ENCODE results near the gene NKX6-2.

NKX6-2 gene

DNA sequence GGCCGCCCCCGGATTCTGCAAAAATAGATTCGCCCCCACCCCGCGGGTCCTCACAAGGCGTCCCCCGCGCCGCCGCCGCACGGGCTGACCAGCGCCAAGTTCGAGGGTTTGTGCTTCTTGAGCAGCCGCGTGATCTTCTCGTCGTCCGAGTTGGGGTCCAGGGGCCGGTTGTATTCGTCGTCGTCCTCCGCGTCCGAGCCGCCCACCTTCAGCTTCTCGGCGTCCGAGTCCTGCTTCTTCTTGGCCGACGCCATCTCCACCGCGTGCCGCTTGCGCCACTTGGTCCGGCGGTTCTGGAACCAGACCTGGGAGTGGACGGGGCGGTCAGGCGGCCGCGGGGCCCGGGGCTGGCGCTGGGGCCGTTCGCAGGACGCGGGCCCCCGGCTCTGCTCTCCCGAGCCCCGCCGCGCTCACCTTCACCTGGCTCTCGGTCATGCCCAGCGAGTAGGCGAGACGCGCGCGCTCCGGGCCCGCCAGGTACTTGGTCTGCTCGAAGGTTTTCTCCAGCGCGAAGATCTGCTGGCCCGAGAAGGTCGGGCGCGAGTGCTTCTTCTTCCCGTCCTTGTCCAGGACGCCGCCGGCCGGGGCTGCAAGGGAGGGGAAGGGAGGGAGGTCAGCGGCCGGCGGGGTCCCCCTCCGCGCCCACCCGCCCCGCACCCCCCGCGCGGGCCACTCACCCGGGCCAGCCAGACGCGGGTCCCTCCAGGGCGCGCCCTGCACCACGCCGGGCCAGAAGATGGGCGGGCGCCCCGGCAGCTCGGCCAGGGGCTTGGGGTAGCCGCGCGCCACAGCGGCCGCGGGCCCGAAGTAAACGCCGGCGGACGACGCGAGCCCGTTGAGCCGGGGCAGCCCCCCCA, 853 bp downstream of the NKX6-2 start:
- peaks cover 52% of the 10 kb centered on the region for H3K27me3 ChIP-seq (ENCODE audit: control insufficient read depth, insufficient read depth, low read length)
- H3K9me3 ChIP-seq (replicated peaks; ENCODE audit: low read length): no peaks in the 10 kb centered on the region
- no peak overlapping the region for H3K9ac ChIP-seq (ENCODE audit: low read depth, low read length)
- H3K4me2 ChIP-seq (ENCODE audit: low read length): no peak overlapping the region
- no peaks in the 10 kb centered on the region for H3K4me1 ChIP-seq (ENCODE audit: control insufficient read depth, insufficient read depth, low read length)
- H3K4me3 ChIP-seq (ENCODE audit: low read length): no peak overlapping the region
- H3K36me3 ChIP-seq (ENCODE audit: insufficient read depth, low read length): no peaks in the 10 kb centered on the region

- H3K9me3 ChIP-seq (replicated peaks; ENCODE audit: low read length): no peaks in the 10 kb centered on the region
- H3K27me3 ChIP-seq (ENCODE audit: control insufficient read depth, insufficient read depth, low read length): peaks cover 43% of the 10 kb centered on the region
- no peak overlapping the region for H3K9ac ChIP-seq (ENCODE audit: low read depth, low read length)
- no peak overlapping the region for H3K4me2 ChIP-seq (ENCODE audit: low read length)
- no peak overlapping the region for H3K4me3 ChIP-seq (ENCODE audit: low read length)
- no peaks in the 10 kb centered on the region for H3K4me1 ChIP-seq (ENCODE audit: control insufficient read depth, insufficient read depth, low read length)
- H3K36me3 ChIP-seq (ENCODE audit: insufficient read depth, low read length): no peaks in the 10 kb centered on the region
These were observed 1.7 kb downstream of the NKX6-2 start for GRCh38 chr10:132783940-132784865.

- Histone ChIP-seq H3K9me3 (replicated peaks; ENCODE audit: low read length) (no peaks in the 10 kb centered on the region), H3K27me3 (ENCODE audit: control insufficient read depth, insufficient read depth, low read length) (peaks cover 35% of the 10 kb centered on the region), H3K9ac (ENCODE audit: low read depth, low read length) (no peak overlapping the region), H3K4me3 (ENCODE audit: low read length) (no peak overlapping the region), H3K36me3 (ENCODE audit: insufficient read depth, low read length) (no peaks in the 10 kb centered on the region), H3K4me1 (ENCODE audit: control insufficient read depth, insufficient read depth, low read length) (no peaks in the 10 kb centered on the region), H3K4me2 (ENCODE audit: low read length) (no peak overlapping the region)
These were observed 2.6 kb downstream of the NKX6-2 start for GRCh38 chr10:132783165-132783939.

DNA sequence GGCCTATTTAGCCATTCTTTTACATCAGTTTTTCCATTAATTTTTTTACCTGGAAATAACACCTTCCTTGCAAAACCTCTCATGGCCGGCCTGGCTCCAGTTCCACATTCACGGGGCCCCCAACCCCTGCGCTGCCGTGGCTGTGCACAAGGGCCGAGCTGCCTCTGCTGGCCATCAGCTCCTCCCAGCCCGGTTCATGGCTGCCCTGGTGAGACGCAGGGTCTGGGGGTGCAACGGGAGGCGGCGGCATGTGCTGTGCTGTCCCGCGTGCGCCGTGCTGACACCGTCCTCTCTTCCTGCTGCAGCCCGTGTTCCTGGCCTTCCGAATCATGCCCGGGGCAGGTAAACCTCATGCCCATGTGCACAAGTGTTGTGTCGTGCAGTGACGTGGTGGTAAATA, 4.4 kb downstream of the NKX6-2 start:
- Histone ChIP-seq H3K36me3 (ENCODE audit: insufficient read depth, low read length) (no peaks in the 10 kb centered on the region), H3K4me3 (ENCODE audit: low read length) (no peak overlapping the region), H3K4me2 (ENCODE audit: low read length) (no peak overlapping the region), H3K9me3 (replicated peaks; ENCODE audit: low read length) (no peaks in the 10 kb centered on the region), H3K4me1 (ENCODE audit: control insufficient read depth, insufficient read depth, low read length) (no peaks in the 10 kb centered on the region), H3K9ac (ENCODE audit: low read depth, low read length) (no peak overlapping the region), H3K27me3 (ENCODE audit: control insufficient read depth, insufficient read depth, low read length) (peaks cover 20% of the 10 kb centered on the region)

- no peak overlapping the region for H3K9ac ChIP-seq (ENCODE audit: low read depth, low read length)
- no peak overlapping the region for H3K4me3 ChIP-seq (ENCODE audit: low read length)
- H3K4me2 ChIP-seq (ENCODE audit: low read length): no peak overlapping the region
- H3K4me1 ChIP-seq (ENCODE audit: control insufficient read depth, insufficient read depth, low read length): no peaks in the 10 kb centered on the region
- no peaks in the 10 kb centered on the region for H3K9me3 ChIP-seq (replicated peaks; ENCODE audit: low read length)
- peaks cover 16% of the 10 kb centered on the region for H3K27me3 ChIP-seq (ENCODE audit: control insufficient read depth, insufficient read depth, low read length)
- no peaks in the 10 kb centered on the region for H3K36me3 ChIP-seq (ENCODE audit: insufficient read depth, low read length)
These were observed 5.6 kb downstream of the NKX6-2 start for GRCh38 chr10:132780356-132780755.

DNA sequence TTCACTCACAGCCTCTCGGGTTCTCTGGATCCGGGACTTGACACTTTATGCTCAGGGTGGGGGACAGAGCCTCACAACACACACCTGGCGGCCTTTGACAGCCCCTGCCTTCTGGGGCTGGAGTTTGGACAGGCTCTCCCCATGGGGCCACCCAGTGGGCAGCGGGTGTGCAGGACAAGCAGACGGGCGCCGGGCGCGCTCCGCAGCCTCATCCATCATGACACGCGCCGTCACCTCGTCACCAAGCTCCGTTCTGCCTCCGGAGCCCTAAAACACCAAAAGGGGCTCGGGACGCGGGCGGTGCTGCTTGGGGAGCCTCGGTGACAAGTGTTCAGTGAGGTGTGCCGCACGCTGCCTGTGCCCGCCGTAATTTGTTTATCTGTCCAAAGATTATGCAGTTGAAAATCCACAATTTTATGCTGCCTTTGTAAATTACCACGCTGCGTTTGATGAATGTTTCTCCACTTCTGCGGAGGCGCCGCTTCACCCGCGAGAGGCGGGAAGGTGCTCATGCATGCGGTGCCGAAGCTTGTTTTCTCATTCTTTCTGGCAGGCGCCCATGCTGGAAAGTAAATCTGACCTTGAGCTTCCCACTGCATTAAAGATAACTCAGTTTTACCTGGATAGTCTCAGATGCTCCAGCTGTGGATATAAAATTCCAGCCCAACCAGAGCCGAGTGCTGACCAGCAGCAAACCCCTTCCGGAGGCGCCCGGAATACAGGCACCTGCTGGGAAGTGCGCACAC, 6.2 kb downstream of the NKX6-2 start:
- Histone ChIP-seq H3K36me3 (ENCODE audit: insufficient read depth, low read length) (no peaks in the 10 kb centered on the region), H3K9ac (ENCODE audit: low read depth, low read length) (no peak overlapping the region), H3K9me3 (replicated peaks; ENCODE audit: low read length) (no peaks in the 10 kb centered on the region), H3K27me3 (ENCODE audit: control insufficient read depth, insufficient read depth, low read length) (peaks cover 11% of the 10 kb centered on the region), H3K4me2 (ENCODE audit: low read length) (no peak overlapping the region), H3K4me3 (ENCODE audit: low read length) (no peak overlapping the region), H3K4me1 (ENCODE audit: control insufficient read depth, insufficient read depth, low read length) (no peaks in the 10 kb centered on the region)

- H3K4me1 ChIP-seq (ENCODE audit: control insufficient read depth, insufficient read depth, low read length): no peaks in the 10 kb centered on the region
- no peak overlapping the region for H3K4me3 ChIP-seq (ENCODE audit: low read length)
- H3K9ac ChIP-seq (ENCODE audit: low read depth, low read length): no peak overlapping the region
- H3K4me2 ChIP-seq (ENCODE audit: low read length): no peak overlapping the region
- no peaks in the 10 kb centered on the region for H3K9me3 ChIP-seq (replicated peaks; ENCODE audit: low read length)
- no peaks in the 10 kb centered on the region for H3K36me3 ChIP-seq (ENCODE audit: insufficient read depth, low read length)
- no peaks in the 10 kb centered on the region for H3K27me3 ChIP-seq (ENCODE audit: control insufficient read depth, insufficient read depth, low read length)
These were observed 8.5 kb downstream of the NKX6-2 start for GRCh38 chr10:132777441-132777840.

GRCh38 chr10:132776821-132777220, 9.1 kb downstream of the NKX6-2 start:
- no peak overlapping the region for H3K9ac ChIP-seq (ENCODE audit: low read depth, low read length)
- no peak overlapping the region for H3K4me3 ChIP-seq (ENCODE audit: low read length)
- H3K4me2 ChIP-seq (ENCODE audit: low read length): no peak overlapping the region
- no peaks in the 10 kb centered on the region for H3K9me3 ChIP-seq (replicated peaks; ENCODE audit: low read length)
- H3K36me3 ChIP-seq (ENCODE audit: insufficient read depth, low read length): no peaks in the 10 kb centered on the region
- no peaks in the 10 kb centered on the region for H3K27me3 ChIP-seq (ENCODE audit: control insufficient read depth, insufficient read depth, low read length)
- H3K4me1 ChIP-seq (ENCODE audit: control insufficient read depth, insufficient read depth, low read length): no peaks in the 10 kb centered on the region

DNA sequence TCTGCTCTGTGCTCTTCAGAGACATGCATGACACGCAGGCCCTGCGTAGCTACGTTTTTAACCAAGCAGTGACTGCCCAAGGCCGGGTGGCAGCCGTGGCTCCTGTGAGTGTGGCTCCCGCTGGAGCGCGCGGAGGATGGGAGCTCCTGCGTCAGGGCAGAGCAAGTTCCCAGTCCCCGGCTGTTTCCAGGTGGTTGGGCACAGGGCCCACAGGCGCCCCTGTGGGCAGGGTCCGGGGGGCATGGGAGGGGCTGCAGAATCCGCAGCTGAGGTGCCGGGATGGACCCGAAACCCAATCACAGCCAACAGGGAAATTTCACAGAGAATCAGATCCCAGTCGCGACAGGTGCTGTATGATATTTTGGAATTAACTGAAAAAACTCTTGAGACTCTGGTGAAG, 9.8 kb downstream of the NKX6-2 start:
- Histone ChIP-seq H3K9me3 (replicated peaks; ENCODE audit: low read length) (no peaks in the 10 kb centered on the region), H3K4me3 (ENCODE audit: low read length) (no peak overlapping the region), H3K4me1 (ENCODE audit: control insufficient read depth, insufficient read depth, low read length) (no peaks in the 10 kb centered on the region), H3K4me2 (ENCODE audit: low read length) (no peak overlapping the region), H3K27me3 (ENCODE audit: control insufficient read depth, insufficient read depth, low read length) (no peaks in the 10 kb centered on the region), H3K9ac (ENCODE audit: low read depth, low read length) (no peak overlapping the region), H3K36me3 (ENCODE audit: insufficient read depth, low read length) (no peaks in the 10 kb centered on the region)

- H3K4me2 ChIP-seq (ENCODE audit: low read length): no peak overlapping the region
- no peaks in the 10 kb centered on the region for H3K36me3 ChIP-seq (ENCODE audit: insufficient read depth, low read length)
- no peaks in the 10 kb centered on the region for H3K4me1 ChIP-seq (ENCODE audit: control insufficient read depth, insufficient read depth, low read length)
- H3K4me3 ChIP-seq (ENCODE audit: low read length): no peak overlapping the region
- H3K9me3 ChIP-seq (replicated peaks; ENCODE audit: low read length): no peaks in the 10 kb centered on the region
- no peaks in the 10 kb centered on the region for H3K27me3 ChIP-seq (ENCODE audit: control insufficient read depth, insufficient read depth, low read length)
- no peak overlapping the region for H3K9ac ChIP-seq (ENCODE audit: low read depth, low read length)
These were observed 10.8 kb downstream of the NKX6-2 start for GRCh38 chr10:132774902-132775863.

All from skeletal muscle satellite cell (primary cell).